Endometrial microvascular endothelial cells (primary cell): Measurements from ENCODE around the gene CD47. TPM values are rescaled to one million over a fixed set of nuclear protein-coding genes. Genes with fewer than 3 reads are reported as not detected.

ENCODE experiments used
- in situ Hi-C: cut with HindIII; loops from 2 replicates; pipeline ENCODE4 v1.10.0; 2017; ENCODE audit warnings: low sequenced_read_pairs, low pct_unique_long_range_greater_than_20kb; ENCODE audit errors: inconsistent ontology term
- total RNA-seq: library from RNA; depleted of rRNA; stranded (reverse); fragments of >200 nt; gene quantifications from one replicate; pipeline ENCODE4 v1.2.3, GENCODE V29; 2015; ENCODE audit errors: inconsistent ontology term

Gene CD47
- 74.9 TPM for total RNA-seq

- in situ Hi-C loops: no loop called here
These were observed at the start of gene CD47 for GRCh38 chr3:108090701-108091497. Gene CD47 (minus strand): TSS chr3:108091031. CDS start chr3:108090908, 123 bp downstream.

- in situ Hi-C loops: no loop called here
These were observed 46.6 kb upstream of the CD47 start for GRCh38 chr3:108137460-108137814.

GRCh38 chr3:108136561-108137459 lies 46.0 kb upstream of the CD47 start:
- in situ Hi-C loops: no loop called here

- in situ Hi-C loops: no loop called here
These were observed 43.7 kb upstream of the CD47 start for GRCh38 chr3:108134555-108134880.

- in situ Hi-C loops: no loop called here
These were observed 43.2 kb upstream of the CD47 start for GRCh38 chr3:108133858-108134554.

- in situ Hi-C loops: no loop called here
These were observed 42.2 kb upstream of the CD47 start for GRCh38 chr3:108133048-108133369.

DNA sequence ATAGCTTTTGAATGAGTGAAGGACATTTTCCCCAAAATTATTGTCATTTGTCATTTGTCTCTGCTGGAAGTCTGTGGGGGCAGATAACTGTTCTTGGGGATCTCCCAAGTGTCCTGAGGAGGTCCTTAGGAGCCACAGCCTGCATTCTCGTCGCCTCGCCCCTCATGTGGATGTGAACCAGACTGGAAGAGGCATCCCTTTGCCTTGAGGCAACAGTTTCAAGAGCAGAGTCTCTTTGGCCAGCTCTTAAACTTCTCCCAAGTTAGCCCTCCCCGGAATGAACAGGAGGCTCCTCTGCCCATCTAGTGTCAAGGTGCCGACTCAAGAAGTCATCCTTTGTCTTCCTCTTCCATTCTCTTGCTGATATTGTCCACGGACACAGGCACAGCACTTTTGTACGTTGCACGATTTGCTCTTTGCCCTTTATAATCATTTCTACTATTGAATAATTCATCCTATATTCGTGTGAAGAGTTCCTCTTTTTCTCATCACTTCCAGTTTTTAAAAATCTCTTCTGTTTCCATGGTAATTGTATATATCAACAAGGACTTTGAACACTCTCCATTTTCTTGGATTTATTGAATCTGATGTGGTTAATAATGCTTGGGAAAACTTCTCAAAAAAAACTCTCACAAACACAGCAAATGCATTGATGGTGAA lies 40.8 kb upstream of the CD47 start:
- in situ Hi-C loops: no loop called here

DNA sequence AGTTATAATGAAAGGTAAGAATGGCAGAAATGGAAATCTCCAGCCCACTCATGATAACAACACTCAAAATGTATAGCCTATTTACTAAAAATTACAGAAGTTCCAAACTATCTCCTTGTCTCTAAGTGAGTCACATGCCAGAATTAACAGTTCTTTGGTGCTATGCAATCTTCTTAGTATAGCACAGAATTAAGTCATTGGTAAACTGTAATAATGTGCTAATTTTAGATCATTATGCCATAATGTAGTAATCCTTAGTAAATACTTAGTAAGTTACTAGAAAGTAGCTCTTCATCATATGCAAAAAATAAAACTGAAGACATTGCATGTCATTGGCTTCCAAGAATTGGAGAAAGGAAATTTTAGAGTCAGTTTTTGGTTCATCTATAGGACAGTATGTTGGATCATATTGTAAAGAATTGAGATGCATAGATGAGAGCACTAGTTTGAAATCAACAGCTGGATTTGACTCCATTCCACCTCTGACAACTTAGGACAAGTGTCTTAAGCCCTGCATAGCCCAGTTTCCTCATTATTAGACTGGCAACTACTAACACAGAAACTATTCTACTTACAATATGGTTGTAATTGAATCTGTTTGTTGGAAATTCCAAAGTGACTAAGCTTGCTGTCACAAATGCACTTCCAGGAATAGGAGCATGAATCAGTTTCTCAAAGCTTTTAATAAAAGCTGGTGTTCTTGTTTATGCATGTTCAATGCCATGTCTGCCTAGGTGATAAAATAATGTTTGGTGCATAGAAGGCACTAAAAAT lies 40.1 kb upstream of the CD47 start:
- in situ Hi-C loops: no loop called here

DNA sequence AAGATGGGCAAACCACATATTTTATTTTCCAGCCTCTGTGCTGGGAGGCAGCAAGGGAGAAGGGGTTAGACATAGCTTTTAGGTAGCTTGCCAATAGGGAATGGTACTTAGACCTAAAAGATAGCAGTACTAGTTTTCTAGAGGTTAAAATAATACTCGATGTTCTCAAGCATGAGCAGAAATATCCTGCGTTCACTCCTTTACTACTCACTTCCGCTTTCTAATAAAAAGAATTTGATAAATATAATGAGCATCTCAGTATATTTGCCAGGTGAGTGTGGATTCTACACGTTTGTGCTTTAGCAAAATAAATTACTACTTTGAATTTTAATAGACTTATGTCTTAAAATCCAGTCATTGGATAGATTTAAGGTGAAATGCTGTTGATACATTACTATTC lies 39.4 kb upstream of the CD47 start:
- in situ Hi-C loops: no loop called here

GRCh38 chr3:108127301-108127988 lies 36.6 kb upstream of the CD47 start:
- in situ Hi-C loops: no loop called here

GRCh38 chr3:108126348-108126747 lies 35.5 kb upstream of the CD47 start:
- in situ Hi-C loops: no loop called here

DNA sequence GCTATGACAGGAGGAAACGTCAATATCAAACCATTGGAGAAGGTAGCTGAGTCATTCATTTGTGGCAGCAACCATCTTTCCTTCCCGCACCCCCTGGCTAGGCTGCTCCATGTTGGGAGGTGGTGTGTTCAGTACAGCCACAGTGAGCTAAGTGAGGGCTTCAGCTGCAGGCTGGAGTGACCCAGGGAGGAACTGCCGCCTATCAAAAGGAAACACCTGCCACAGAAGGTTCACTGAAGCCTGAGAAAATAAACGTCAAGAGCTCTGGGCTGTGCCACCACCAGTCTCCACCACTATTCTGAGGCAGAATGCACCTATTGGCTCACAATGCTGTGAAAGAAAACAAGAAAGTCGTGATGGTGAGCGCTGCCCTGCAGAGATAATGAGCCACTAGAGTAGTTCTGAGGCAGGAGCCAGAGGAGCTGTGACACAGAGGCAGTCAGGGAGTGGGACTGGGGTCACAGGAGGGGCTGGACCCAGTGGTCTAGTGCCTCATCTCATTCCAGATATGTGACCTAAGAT lies 34.8 kb upstream of the CD47 start:
- in situ Hi-C loops: no loop called here

GRCh38 chr3:108125153-108125543 lies 34.3 kb upstream of the CD47 start:
- in situ Hi-C loops: no loop called here

GRCh38 chr3:108124337-108125152 lies 33.7 kb upstream of the CD47 start:
- in situ Hi-C loops: no loop called here

DNA sequence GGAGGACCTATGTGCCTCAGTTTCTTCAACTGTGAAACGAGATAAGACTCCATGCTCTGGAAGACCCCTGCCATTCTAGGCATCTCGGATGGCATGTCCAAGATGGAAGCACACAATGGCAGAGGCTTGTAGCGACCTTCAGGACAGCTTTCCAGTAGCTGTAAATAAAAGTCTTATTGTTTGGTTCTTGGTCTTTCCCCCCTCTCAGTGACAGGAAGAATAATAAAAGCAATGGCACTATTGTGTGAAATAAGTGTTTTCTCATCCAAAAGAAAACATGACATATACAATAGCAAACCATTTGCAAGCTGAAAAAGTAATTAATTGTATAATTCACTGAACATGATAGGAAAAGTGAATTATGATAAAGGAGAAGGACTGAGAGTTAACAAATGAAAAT lies 32.5 kb upstream of the CD47 start:
- in situ Hi-C loops: no loop called here

DNA sequence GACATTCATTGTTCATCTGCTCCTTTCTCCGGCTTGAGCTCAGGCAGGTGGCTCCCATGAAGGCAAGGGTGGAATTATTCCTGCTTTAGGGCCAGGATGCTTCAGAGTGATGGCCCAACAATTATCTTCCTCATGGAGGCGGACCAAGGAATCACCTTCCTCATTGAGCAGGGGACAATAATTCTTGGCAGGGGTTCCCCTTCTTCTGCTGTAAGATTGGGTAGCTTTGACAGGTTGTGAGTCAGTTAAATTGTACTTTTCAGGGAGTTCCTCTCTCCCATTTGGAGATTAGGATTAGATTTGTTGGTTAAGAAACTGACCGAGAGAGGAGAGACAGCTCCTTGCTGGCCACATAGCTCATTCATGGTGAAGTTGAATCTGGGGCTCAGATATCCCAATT lies 31.4 kb upstream of the CD47 start:
- in situ Hi-C loops: no loop called here
